Liver (tissue), 9 donors: ENCODE data around the gene OR51B6. TPM values are rescaled to one million over a fixed set of nuclear protein-coding genes. Genes with fewer than 3 reads are reported as not detected.

ENCODE experiments used
- DNase-seq: peaks from one replicate; pipeline ENCODE4 v3.0.0-alpha.2; 2017; ENCODE audit warnings: low spot score
- H3K27ac ChIP-seq, 2 donors: one replicate each; pipeline ENCODE4 v1.7.0; 2013; ENCODE audit warnings: inconsistent platforms in 2 of 2, low read length in 2 of 2, control low read depth in 1 of 2, low read depth in 1 of 2, mild to moderate bottlenecking in 1 of 2
- H3K27me3 ChIP-seq, 4 donors: one replicate each; pipeline versions ENCODE4 v1.6.1 to v1.7.0; 2013; ENCODE audit warnings: low read length in 3 of 4, inconsistent platforms in 1 of 4, mild to moderate bottlenecking in 1 of 4, moderate library complexity in 1 of 4; ENCODE audit not compliant: control insufficient read depth in 4 of 4, insufficient read depth in 4 of 4
- H3K36me3 ChIP-seq, 4 donors: one replicate each; pipeline versions ENCODE4 v1.6.1 to v1.7.0; 2013; ENCODE audit warnings: low read length in 3 of 4, mild to moderate bottlenecking in 3 of 4, low read depth in 1 of 4, moderate library complexity in 1 of 4; ENCODE audit not compliant: control insufficient read depth in 4 of 4, insufficient read depth in 3 of 4
- H3K4me1 ChIP-seq, 4 donors: one replicate each; pipeline versions ENCODE4 v1.6.1 to v1.7.0; 2013; ENCODE audit warnings: low read length in 3 of 4, mild to moderate bottlenecking in 3 of 4, moderate library complexity in 1 of 4; ENCODE audit not compliant: control insufficient read depth in 4 of 4, insufficient read depth in 4 of 4
- H3K4me3 ChIP-seq, 3 donors: one replicate each; pipeline versions ENCODE4 v1.6.1 to v1.7.0; 2013; ENCODE audit warnings: low read length in 3 of 3, control low read depth in 1 of 3, low read depth in 1 of 3, mild to moderate bottlenecking in 1 of 3
- H3K9ac ChIP-seq, 2 donors: one replicate each; pipeline ENCODE4 v1.7.0; 2013; ENCODE audit warnings: low read length in 2 of 2, mild to moderate bottlenecking in 2 of 2, moderate library complexity in 2 of 2, control low read depth in 1 of 2, low read depth in 1 of 2
- H3K9me3 ChIP-seq, 4 donors: one replicate each; pipeline versions ENCODE4 v1.6.1 to v1.7.0; 2013; ENCODE audit warnings: low read length in 3 of 4; ENCODE audit not compliant: control insufficient read depth in 4 of 4
- ATF3 ChIP-seq: IDR thresholded peaks from 2 replicates; pipeline ENCODE4 v1.6.1; 2016; ENCODE audit warnings: antibody characterized with exemption
- CTCF ChIP-seq: fragments of 150-350 bp; IDR thresholded peaks from 2 replicates; pipeline ENCODE4 v1.5.1; 2017; ENCODE audit warnings: improper control_type of control experiment, low read depth, low read length; ENCODE audit not compliant: missing input control
- EGR1 ChIP-seq, 2 donors: IDR thresholded peaks; 2 replicates each; pipeline ENCODE4 v1.6.1; 2016 to 2018; ENCODE audit warnings: antibody characterized with exemption in 2 of 2, low read depth in 2 of 2
- FOXA1 ChIP-seq: IDR thresholded peaks from 2 replicates; pipeline ENCODE4 v1.6.1; 2016; ENCODE audit warnings: antibody characterized with exemption
- FOXA2 ChIP-seq: IDR thresholded peaks from 2 replicates; pipeline ENCODE4 v1.6.1; 2016; ENCODE audit warnings: antibody characterized with exemption
- GABPA ChIP-seq, 2 donors: IDR thresholded peaks in 1 of 2; conservative IDR thresholded peaks in 1 of 2; 2 replicates each; pipeline ENCODE4 v1.6.1; 2016; ENCODE audit warnings: antibody characterized with exemption in 2 of 2, mild to moderate bottlenecking in 1 of 2, moderate library complexity in 1 of 2
- HNF4A ChIP-seq, 2 donors: conservative IDR thresholded peaks; 2 replicates each; pipeline ENCODE4 v1.6.1; 2016; ENCODE audit warnings: antibody characterized with exemption in 2 of 2, mild to moderate bottlenecking in 2 of 2
- HNF4G ChIP-seq: IDR thresholded peaks from 2 replicates; pipeline ENCODE4 v1.6.1; 2016; ENCODE audit warnings: antibody characterized with exemption
- JUND ChIP-seq, 2 donors: IDR thresholded peaks; 2 replicates each; pipeline ENCODE4 v1.6.1; 2016; ENCODE audit warnings: antibody characterized with exemption in 2 of 2
- MAX ChIP-seq: IDR thresholded peaks from 2 replicates; pipeline ENCODE4 v1.6.1; 2016; ENCODE audit warnings: antibody characterized with exemption
- NR2F2 ChIP-seq: IDR thresholded peaks from 2 replicates; pipeline ENCODE4 v1.6.1; 2016; ENCODE audit warnings: antibody characterized with exemption
- RXRA ChIP-seq, 2 donors: IDR thresholded peaks; 2 replicates each; pipeline ENCODE4 v1.6.1; 2017 to 2018; ENCODE audit warnings: antibody characterized with exemption in 2 of 2, mild to moderate bottlenecking in 1 of 2
- SP1 ChIP-seq: IDR thresholded peaks from 2 replicates; pipeline ENCODE4 v1.6.1; 2018; ENCODE audit warnings: antibody characterized with exemption, mild to moderate bottlenecking
- TAF1 ChIP-seq: conservative IDR thresholded peaks from 2 replicates; pipeline ENCODE4 v1.6.1; 2016; ENCODE audit warnings: antibody characterized with exemption, mild to moderate bottlenecking
- YY1 ChIP-seq: IDR thresholded peaks from 2 replicates; pipeline ENCODE4 v1.6.1; 2016; ENCODE audit warnings: antibody characterized with exemption, mild to moderate bottlenecking
- WGBS: extraction: QIAGEN DNeasy Blood & Tissue Kit; methylation state at CpG from one replicate; pipeline ENCODE4 v1.1.7; 2013; 5-methylcytosine and 5-hydroxymethylcytosine counted together
- polyA plus RNA-seq, 2 donors: library from polyadenylated mRNA; stranded (reverse) in 1 of 2; unstranded in 1 of 2; fragments of 200-250 nt in 1 of 2; fragments of >200 nt in 1 of 2; fragmentation: Nextera tagmentation in 1 of 2; extraction: Ambion mirVana in 1 of 2; gene quantifications; one replicate each; pipeline versions ENCODE4 v1.2.1 to v1.2.3, GENCODE V29; 2013 to 2015
- total RNA-seq, 2 donors: library from RNA; depleted of rRNA; stranded (reverse); fragments of >200 nt; gene quantifications; one replicate each; pipeline ENCODE4 v1.2.3, GENCODE V29; 2014
- TF ChIP-seq, protein P1 (sequence below): IDR thresholded peaks from 2 replicates; pipeline ENCODE4 v1.6.1; 2016; ENCODE audit warnings: antibody characterized with exemption
- donor health status: healthy.
- donor health status: healthy.
- donor health status: healthy.
- donor health status: healthy.
- donor health status: healthy.

Gene OR51B6
- total and polyA plus RNA-seq, 4 donors: not detected

GRCh38 chr11:5368502-5369043 lies 17.3 kb downstream of the OR51B6 start:
- 67% methylated on average over 3 of the region's 3 CpGs for WGBS

DNA sequence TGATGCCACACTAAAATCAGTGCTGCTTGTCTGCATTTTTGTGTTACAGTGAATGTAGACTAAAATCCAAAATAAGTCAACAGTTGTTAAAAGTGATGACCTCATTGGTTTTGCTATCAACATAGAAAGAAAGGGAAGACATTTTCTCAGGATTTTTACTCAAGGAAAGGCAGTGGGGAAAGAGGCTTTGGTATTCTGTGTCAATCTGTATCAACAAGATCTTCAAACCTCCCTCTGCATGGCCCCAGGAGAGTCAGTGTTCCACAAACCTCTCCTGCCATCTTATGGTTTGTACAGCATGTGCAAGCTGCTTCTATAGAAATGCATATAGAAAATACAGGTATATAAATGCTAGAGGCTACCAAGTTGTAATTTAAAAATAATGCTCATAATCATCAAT lies 18.5 kb downstream of the OR51B6 start:
- H3K4me3 ChIP-seq: no peak overlapping the region
- peaks cover 0 to 5% (median 0%) of the 10 kb centered on the region in 4 donors for H3K9me3 ChIP-seq
- no peaks in the 10 kb centered on the region for H3K27me3 ChIP-seq
- no peak for DNase-seq
- no peak overlapping the region for H3K27ac ChIP-seq
- no peak overlapping the region for H3K9ac ChIP-seq
- no peak for TF ChIP-seq CTCF
- no peak for TF ChIP-seq RXRA (IDR thresholded peaks at IDR 0.05)
- no peak for TF ChIP-seq NR2F2
- TF ChIP-seq EGR1 (IDR thresholded peaks at IDR 0.05; ENCODE audit: low read depth in 2 of 2): no peak
- no peak for TF ChIP-seq FOXA2
- TF ChIP-seq SP1: no peak
- TF ChIP-seq GABPA (IDR thresholded peaks at IDR 0.05 in 1 of 2, conservative IDR thresholded peaks at IDR 0.05 in 1 of 2): no peak
- TF ChIP-seq HNF4A (conservative IDR thresholded peaks at IDR 0.05): no peak
- TF ChIP-seq ATF3: no peak
- no peak for TF ChIP-seq MAX
- no peak for TF ChIP-seq HNF4G
- TF ChIP-seq JUND (IDR thresholded peaks at IDR 0.05): no peak
- H3K36me3 ChIP-seq: no peaks in the 10 kb centered on the region
- H3K4me1 ChIP-seq: no peaks in the 10 kb centered on the region

More at GRCh38 chr11:5368502-5369043, 17.3 kb downstream of the OR51B6 start:
- no peak for DNase-seq
- Histone ChIP-seq H3K9me3 (peaks cover 0 to 5% (median 0%) of the 10 kb centered on the region in 4 donors), H3K9ac (no peak overlapping the region), H3K36me3 (no peaks in the 10 kb centered on the region), H3K4me1 (no peaks in the 10 kb centered on the region), H3K27me3 (no peaks in the 10 kb centered on the region), H3K27ac (no peak overlapping the region), H3K4me3 (no peak overlapping the region)
- TF ChIP-seq RXRA (IDR thresholded peaks at IDR 0.05) (no peak), HNF4G (no peak), EGR1 (IDR thresholded peaks at IDR 0.05; ENCODE audit: low read depth in 2 of 2) (no peak), ATF3 (no peak), GABPA (IDR thresholded peaks at IDR 0.05 in 1 of 2, conservative IDR thresholded peaks at IDR 0.05 in 1 of 2) (no peak), FOXA1 (no peak), HNF4A (conservative IDR thresholded peaks at IDR 0.05) (no peak), MAX (no peak), YY1 (no peak), FOXA2 (no peak), TAF1 (no peak)
- TF ChIP-seq, protein P1, sequence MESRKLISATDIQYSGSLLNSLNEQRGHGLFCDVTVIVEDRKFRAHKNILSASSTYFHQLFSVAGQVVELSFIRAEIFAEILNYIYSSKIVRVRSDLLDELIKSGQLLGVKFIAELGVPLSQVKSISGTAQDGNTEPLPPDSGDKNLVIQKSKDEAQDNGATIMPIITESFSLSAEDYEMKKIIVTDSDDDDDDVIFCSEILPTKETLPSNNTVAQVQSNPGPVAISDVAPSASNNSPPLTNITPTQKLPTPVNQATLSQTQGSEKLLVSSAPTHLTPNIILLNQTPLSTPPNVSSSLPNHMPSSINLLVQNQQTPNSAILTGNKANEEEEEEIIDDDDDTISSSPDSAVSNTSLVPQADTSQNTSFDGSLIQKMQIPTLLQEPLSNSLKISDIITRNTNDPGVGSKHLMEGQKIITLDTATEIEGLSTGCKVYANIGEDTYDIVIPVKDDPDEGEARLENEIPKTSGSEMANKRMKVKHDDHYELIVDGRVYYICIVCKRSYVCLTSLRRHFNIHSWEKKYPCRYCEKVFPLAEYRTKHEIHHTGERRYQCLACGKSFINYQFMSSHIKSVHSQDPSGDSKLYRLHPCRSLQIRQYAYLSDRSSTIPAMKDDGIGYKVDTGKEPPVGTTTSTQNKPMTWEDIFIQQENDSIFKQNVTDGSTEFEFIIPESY: no peak
